Mucosa of rectum (tissue), 2 donors: ENCODE measurements around the gene HCFC1.

ENCODE experiments used
- H3K27ac ChIP-seq, 2 donors: one replicate each; pipeline ENCODE4 v1.7.0; 2013; ENCODE audit warnings: inconsistent platforms in 2 of 2, low read depth in 2 of 2, low read length in 2 of 2
- H3K27me3 ChIP-seq, 2 donors: one replicate each; pipeline ENCODE4 v1.7.0; 2013; ENCODE audit warnings: low read length in 2 of 2; ENCODE audit not compliant: control insufficient read depth in 2 of 2, insufficient read depth in 2 of 2
- H3K36me3 ChIP-seq, 2 donors: one replicate each; pipeline ENCODE4 v1.7.0; 2013; ENCODE audit warnings: low read length in 2 of 2; ENCODE audit not compliant: control insufficient read depth in 2 of 2, insufficient read depth in 2 of 2
- H3K4me1 ChIP-seq, 2 donors: one replicate each; pipeline ENCODE4 v1.7.0; 2013; ENCODE audit warnings: low read length in 2 of 2, mild to moderate bottlenecking in 1 of 2; ENCODE audit not compliant: control insufficient read depth in 2 of 2, insufficient read depth in 2 of 2
- H3K4me3 ChIP-seq, 2 donors: one replicate each; pipeline ENCODE4 v1.7.0; 2013; ENCODE audit warnings: low read length in 2 of 2
- H3K9ac ChIP-seq, 2 donors: one replicate each; pipeline ENCODE4 v1.7.0; 2013; ENCODE audit warnings: low read length in 2 of 2, low read depth in 1 of 2, mild to moderate bottlenecking in 1 of 2
- H3K9me3 ChIP-seq, 2 donors: one replicate each; pipeline ENCODE4 v1.7.0; 2013; ENCODE audit warnings: low read length in 2 of 2; ENCODE audit not compliant: control insufficient read depth in 2 of 2
- donor health status: healthy.
- donor health status: Normal muscosa, but diverticular disease.

Gene HCFC1

DNA sequence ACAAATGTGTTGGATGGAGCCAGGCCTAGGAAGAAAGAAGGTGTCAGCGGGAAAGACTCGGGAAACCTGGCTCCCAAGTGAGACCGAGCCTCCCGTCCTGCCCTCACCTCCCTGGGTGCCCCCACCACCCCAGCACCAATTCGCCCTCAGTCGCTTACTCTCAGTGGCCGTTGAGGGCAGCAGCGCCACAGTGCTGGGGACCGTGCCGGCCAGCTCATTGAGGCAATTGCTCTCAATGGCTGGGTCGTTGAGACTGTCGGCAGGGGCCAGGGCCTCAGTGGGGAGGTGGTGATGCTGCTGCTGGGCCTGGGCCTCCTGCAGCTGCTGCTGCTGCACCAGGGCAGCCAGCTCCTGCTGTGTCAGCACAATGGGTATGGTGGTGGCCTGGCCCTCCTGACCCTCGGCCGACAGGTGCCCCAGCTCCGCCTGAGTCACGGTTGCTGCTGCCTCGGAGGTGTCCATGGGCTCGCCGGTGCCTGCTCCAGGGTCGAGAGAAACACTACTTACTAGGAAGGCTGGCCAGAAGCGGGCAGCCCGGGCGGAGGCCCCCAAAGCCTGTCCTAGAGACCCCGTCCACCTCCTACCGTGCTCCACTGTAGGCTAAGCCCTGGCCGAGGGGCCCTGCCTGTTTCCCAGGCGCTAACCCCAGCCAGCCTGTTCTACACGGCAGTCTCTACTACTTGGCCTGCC, 19.8 kb downstream of the HCFC1 start:
- Histone ChIP-seq H3K4me1 (peaks cover 0 to 5% of the 10 kb centered on the region in 2 donors), H3K9me3 (no peaks in the 10 kb centered on the region), H3K36me3 (peaks cover 24 to 57% of the 10 kb centered on the region in 2 donors)

DNA sequence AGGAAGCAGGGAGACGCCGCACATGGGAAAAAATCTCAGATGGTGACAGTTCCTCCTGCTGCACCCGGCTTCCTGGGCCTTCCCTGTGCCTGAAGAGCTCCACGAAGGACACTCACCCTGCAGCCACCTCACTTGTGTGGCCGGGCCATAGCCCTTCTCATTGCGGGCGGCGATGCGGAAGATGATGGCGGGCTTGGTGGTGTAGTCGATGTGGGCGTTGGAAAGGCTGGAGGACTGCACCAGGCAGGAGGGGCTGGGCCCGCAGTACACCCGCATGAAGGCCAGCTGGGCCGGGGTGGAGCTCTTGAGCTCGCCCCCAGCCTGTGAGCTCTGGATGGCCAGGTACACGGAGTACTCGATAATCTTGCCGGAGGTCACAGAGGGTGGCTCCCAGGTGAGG, 21.5 kb downstream of the HCFC1 start:
- H3K36me3 ChIP-seq = peaks cover 13 to 41% of the 10 kb centered on the region in 2 donors
- no peaks in the 10 kb centered on the region for H3K27me3 ChIP-seq
- no peak overlapping the region for H3K27ac ChIP-seq
- no peak overlapping the region for H3K4me3 ChIP-seq
- peaks cover 0 to 5% of the 10 kb centered on the region in 2 donors for H3K4me1 ChIP-seq
- H3K9ac ChIP-seq = no peak overlapping the region
- H3K9me3 ChIP-seq = no peaks in the 10 kb centered on the region

More for the DNA sequence above, 19.8 kb downstream of the HCFC1 start:
- H3K9ac ChIP-seq = no peak overlapping the region
- H3K4me3 ChIP-seq = no peak overlapping the region
- H3K27ac ChIP-seq = peak overlapping the region in 1 of 2 donors; percentile 9
- H3K27me3 ChIP-seq = no peaks in the 10 kb centered on the region

DNA sequence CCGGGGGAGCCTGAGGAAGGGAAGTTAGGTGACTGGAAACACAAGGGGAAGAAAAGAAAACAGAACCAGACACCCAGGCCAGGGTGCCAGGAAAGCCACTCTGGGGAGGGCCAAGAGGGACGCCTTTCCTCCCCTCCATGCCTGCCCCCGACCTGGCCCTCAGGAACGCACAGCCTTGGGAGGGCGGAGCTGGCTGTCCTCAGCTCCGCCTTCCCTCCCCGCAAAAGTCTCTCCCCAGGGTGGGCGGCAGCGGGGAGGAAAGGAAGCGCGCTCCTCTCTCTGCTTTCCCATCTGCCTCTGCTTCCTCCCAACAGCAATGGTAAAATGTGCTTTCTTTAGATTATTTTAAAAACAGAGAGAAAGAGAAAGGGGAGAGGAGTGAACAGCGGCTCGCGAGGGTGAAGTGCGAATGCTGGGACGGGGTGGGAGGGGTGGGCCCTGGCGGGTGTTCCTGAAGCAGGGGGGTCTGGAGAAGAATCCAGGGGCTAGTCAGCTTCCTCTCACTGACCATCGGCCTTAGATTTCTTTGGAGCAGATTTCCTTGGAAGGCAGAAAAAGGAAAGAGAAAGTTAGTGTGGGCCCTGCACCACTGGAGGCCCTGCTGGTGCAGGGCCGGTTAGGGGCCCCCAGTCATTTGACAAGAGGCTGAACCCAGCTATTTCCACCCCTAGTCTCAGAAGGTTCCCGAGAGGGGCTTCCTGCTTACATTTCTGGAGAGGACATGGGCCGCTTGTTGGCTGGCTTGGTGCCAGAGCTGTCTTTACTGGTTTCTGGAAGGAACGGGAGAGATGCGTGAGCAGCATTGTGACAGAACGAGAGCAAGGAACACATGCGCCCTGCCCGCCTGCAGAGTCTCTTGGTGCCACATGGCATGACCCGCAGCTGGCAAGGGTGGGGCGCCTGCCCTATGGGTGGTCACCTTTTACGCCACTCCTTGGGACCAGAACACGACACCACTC, 22.5 kb downstream of the HCFC1 start:
- H3K9ac ChIP-seq = no peak overlapping the region
- no peak overlapping the region for H3K27ac ChIP-seq
- no peaks in the 10 kb centered on the region for H3K9me3 ChIP-seq
- no peak overlapping the region for H3K4me3 ChIP-seq
- H3K36me3 ChIP-seq = peaks cover 13 to 36% of the 10 kb centered on the region in 2 donors
- peaks cover 0 to 5% of the 10 kb centered on the region in 2 donors for H3K4me1 ChIP-seq
- peaks cover 0 to under 1% of the 10 kb centered on the region in 2 donors for H3K27me3 ChIP-seq

DNA sequence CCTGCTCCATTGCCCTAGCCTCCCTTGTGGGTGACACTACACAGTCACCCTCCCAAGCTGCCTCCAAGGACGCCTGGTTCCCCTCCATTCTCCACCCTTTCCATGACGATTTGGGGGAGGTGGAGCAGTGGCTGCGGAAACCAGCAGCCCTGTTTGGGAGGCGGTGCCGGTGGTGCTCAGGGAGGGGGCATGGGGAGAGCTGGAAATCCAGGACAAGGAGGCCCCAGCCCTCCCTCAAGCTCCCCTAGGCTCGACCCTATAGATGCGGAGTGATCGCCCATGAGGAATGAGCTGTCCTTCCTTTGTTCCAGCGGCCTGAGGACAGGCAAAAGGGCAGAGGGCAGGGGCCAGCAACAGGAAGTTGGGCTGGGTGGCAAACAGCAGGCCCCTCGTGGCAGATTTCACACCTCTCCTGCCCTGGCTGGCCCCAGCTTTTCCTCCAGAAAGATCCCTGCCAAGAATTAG, 23.6 kb downstream of the HCFC1 start:
- no peak overlapping the region for H3K9ac ChIP-seq

DNA sequence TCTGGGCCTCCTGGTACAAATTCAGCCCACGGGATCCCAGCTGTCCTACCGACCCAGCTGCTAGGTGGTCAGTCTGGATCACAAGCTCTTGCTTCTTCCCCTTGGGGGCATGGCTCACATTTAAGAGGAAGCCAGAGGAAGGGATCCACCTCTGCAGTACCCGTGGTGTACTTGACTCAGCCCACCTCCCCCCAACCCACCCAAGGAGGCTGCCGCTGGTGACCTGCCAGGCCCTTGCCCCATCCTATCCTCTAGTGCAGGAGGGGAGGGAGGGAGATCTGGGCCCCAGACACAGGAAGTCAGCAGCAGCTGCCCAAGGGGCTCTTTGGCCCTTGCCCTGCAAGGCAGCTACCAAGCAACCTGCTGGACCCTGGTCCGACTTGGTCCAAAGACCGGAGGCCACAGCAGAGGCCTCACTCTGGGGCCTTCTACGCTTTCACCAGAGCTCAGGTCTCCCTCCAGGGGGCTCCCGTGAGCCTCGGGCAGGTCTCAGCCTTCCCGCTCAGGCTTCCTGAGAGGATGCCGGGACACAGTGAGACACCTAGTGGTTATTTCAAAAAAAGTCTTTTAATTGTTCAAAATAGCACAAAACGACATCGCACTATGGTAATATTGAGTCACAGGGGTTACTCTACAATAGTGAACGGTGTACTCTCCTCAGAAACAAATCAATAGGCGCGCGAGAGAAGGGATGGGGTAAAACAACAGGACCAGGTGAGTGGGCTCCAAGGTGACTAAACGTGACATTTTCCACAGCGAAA, 24.4 kb downstream of the HCFC1 start:
- H3K4me3 ChIP-seq = no peak overlapping the region
- H3K9me3 ChIP-seq = no peaks in the 10 kb centered on the region
- peaks cover 3 to 5% of the 10 kb centered on the region in 2 donors for H3K4me1 ChIP-seq
- H3K9ac ChIP-seq = no peak overlapping the region
- peaks cover 0 to 2% of the 10 kb centered on the region in 2 donors for H3K27me3 ChIP-seq
- H3K36me3 ChIP-seq = peaks cover 10 to 28% of the 10 kb centered on the region in 2 donors
- peak overlapping the region in 1 of 2 donors; percentile 9 for H3K27ac ChIP-seq

More for the DNA sequence above, 23.6 kb downstream of the HCFC1 start:
- no peaks in the 10 kb centered on the region for H3K9me3 ChIP-seq
- H3K27ac ChIP-seq = peak overlapping the region in 1 of 2 donors; percentile 9
- no peak overlapping the region for H3K4me3 ChIP-seq
- H3K36me3 ChIP-seq = peaks cover 11 to 31% of the 10 kb centered on the region in 2 donors
- H3K4me1 ChIP-seq = peaks cover 3 to 5% of the 10 kb centered on the region in 2 donors
- peaks cover 0 to 2% of the 10 kb centered on the region in 2 donors for H3K27me3 ChIP-seq

DNA sequence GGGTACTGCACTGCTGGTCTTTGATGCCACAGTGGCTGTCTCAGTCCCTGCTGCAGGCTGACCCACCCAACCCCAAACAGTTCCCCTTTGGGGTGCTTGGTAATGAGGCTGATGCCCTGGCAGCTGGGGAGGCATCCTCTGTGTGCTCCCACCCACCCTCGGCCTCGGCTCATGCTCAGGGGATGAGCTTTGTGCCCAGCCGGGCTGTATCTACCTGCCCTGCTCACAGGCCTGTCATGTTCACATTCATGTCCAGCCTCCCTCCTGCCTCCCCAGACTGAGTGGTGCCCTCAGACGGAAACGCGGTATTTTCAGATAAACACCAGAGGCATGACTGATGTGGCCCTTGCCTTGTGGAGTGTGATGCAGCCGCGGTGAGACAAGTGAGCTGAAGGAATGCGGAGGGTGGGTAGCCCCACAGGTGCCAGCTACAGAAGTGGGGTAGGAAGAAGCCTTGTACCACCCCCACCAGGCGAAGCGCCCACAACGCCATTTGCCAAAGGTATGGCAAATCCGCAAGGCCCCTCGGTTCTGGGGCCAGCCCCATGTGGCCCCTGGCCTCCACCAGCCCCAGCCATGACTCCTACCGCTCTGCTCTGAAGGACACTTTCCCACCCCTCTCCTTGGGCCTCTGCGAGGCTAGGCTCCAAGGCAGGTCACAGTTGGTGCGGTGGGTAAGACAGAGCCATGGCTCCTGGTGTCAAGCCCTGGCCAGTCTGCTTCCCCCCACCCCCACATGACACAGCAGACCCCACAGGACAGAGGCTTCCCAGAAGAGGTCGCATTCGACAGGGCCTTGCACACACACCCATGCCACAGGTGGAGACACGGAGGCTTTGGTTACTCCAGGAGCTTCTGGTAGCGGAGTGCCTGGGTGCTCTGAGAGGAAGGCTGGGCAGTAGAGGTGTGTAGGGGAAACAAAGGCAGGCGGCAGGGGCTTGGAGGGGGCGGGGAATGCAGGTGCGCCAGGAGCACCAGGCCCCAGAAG, 25.4 kb downstream of the HCFC1 start:
- H3K9ac ChIP-seq = no peak overlapping the region
- no peaks in the 10 kb centered on the region for H3K9me3 ChIP-seq
- H3K27me3 ChIP-seq = peaks cover 0 to 2% of the 10 kb centered on the region in 2 donors
- no peak overlapping the region for H3K27ac ChIP-seq
- H3K36me3 ChIP-seq = peaks cover 3 to 19% of the 10 kb centered on the region in 2 donors
- H3K4me1 ChIP-seq = peaks cover 3 to 5% of the 10 kb centered on the region in 2 donors
- no peak overlapping the region for H3K4me3 ChIP-seq

DNA sequence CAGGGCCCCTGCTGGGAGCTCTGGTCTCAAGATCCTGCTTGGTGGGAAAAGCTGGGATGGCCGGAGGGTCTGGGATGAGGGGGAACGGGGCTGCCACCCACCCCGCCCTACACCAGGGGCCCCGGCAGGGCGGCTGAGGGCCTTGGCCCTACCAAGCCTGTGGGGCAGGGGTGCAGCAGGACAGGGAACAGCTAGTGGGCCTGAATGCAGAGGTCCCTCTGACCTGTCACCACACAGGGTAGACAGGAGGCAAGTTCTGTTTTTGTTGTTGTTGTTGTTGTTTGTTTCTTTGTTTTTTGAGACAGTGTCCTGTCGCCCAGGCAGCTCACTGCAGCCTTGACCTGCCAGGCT, 26.8 kb downstream of the HCFC1 start:
- Histone ChIP-seq H3K4me1 (peaks cover 3 to 5% of the 10 kb centered on the region in 2 donors), H3K9ac (no peak overlapping the region), H3K4me3 (peak overlapping the region in 1 of 2 donors; percentile 42), H3K27ac (no peak overlapping the region), H3K9me3 (no peaks in the 10 kb centered on the region), H3K36me3 (peaks cover 0 to 6% of the 10 kb centered on the region in 2 donors), H3K27me3 (peaks cover 0 to 7% of the 10 kb centered on the region in 2 donors)

DNA sequence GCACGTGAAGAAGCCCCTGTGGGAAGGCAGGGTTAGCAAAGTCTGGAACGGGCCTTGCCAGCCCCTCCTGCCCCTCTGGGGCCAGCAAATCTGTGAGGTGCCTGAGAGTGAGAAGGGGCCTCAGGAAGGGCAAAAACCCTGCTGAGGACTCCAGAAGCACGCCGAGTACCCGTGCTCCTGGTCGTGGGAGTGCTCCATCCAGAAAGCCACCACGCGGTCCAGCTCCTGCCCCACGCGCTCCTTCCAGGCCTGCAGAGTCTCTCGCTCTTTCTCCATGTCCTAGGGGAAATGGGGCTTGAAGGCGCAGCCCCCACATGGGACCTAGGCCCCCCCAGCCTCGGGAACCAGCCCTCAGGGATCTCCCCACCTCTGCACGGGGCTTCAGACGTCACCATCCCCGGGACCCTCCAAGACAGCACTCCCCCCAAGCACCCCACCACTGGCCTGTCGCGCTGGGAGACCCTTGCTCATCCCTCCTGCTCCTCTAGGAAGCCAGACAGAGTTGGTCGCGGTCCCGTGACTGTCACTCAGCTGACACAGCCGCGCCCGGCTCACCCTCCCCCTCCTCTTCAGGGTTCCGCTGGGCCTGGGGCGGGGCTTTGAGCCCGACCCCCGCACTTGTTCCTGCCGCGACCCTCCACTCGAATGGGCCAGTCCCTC, 27.3 kb downstream of the HCFC1 start, which contains the start of gene RENBP:
TSS of gene RENBP (minus strand) at position 504 of the 660 bp plus-strand sequence. CDS start at position 471, 33 bp downstream.
- peak within 1 kb of the TSS; percentile 51 to 54 for H3K4me3 ChIP-seq
- H3K27ac ChIP-seq = peak within 1 kb of the TSS in 1 of 2 donors; percentile 52
- H3K9me3 ChIP-seq = no peaks in the 10 kb centered on the region
- H3K9ac ChIP-seq = peak within 1 kb of the TSS; percentile 16 to 47
- peaks cover 3 to 5% of the 10 kb centered on the region in 2 donors for H3K4me1 ChIP-seq
- peaks cover 0 to 7% of the 10 kb centered on the region in 2 donors for H3K27me3 ChIP-seq
- H3K36me3 ChIP-seq = peaks cover 0 to 1% of the 10 kb centered on the region in 2 donors
